K562 (cell line): ENCODE data around the gene MKNK1. TPM values are rescaled to one million over a fixed set of nuclear protein-coding genes. Genes with fewer than 3 reads are reported as not detected.
A peak's percentile ranks its signal among the peaks of the same experiment; 100 is the strongest.

Experiments
- CGGBP1 ChIP-seq: fragments of 250-450 bp; sonication (Bioruptor Pico); IDR thresholded peaks from 2 replicates; pipeline ENCODE4 v1.9.0; 2021; ENCODE audit warnings: mild to moderate bottlenecking
- CXXC5 ChIP-seq: fragments of 250-450 bp; sonication (Bioruptor Pico); IDR thresholded peaks from 2 replicates; pipeline ENCODE4 v1.8.0; 2022; ENCODE audit warnings: inconsistent platforms, mild to moderate bottlenecking, moderate library complexity
- ETV6 ChIP-seq, 3 experiments: fragments of 150-350 bp in 1 of 3; sonication (generic) in 1 of 3; formaldehyde crosslinking in 1 of 3; IDR thresholded peaks; 2 replicates each; pipeline versions ENCODE4 v1.6.1 to v1.8.0; 2014 to 2022; ENCODE audit warnings: borderline replicate concordance in 2 of 3, low read depth in 2 of 3, antibody characterized with exemption in 1 of 3, low read length in 1 of 3, mild to moderate bottlenecking in 1 of 3, missing genetic modification reagents in 1 of 3
- HDAC3 ChIP-seq: fragments of 450-650 bp; IDR thresholded peaks from 2 replicates; pipeline ENCODE4 v1.6.1; 2018; ENCODE audit warnings: borderline replicate concordance, mild to moderate bottlenecking, moderate library complexity; ENCODE audit not compliant: partially characterized antibody
- HOXB6 ChIP-seq: fragments of 250-450 bp; sonication (Bioruptor Pico); IDR thresholded peaks from 2 replicates; pipeline ENCODE4 v1.5.1; 2022; ENCODE audit warnings: mild to moderate bottlenecking, borderline replicate concordance
- KLF13 ChIP-seq: fragments of 450-650 bp; IDR thresholded peaks from 2 replicates; pipeline ENCODE4 v1.6.1; 2016; ENCODE audit warnings: missing genetic modification characterization, low read depth, mild to moderate bottlenecking, missing compliant biosample characterization, moderate library complexity, borderline replicate concordance
- NR2F6 ChIP-seq: fragments of 450-650 bp; formaldehyde crosslinking; IDR thresholded peaks from 2 replicates; pipeline ENCODE4 v1.4.0; 2020; ENCODE audit warnings: mild to moderate bottlenecking
- RAD51 ChIP-seq: fragments of 450-650 bp; IDR thresholded peaks from 2 replicates; pipeline ENCODE4 v1.7.1; 2016; ENCODE audit warnings: low read depth, mild to moderate bottlenecking, borderline replicate concordance
- SOX6 ChIP-seq: fragments of 450-650 bp; IDR thresholded peaks from 2 replicates; pipeline ENCODE4 v1.6.1; 2014; ENCODE audit warnings: mild to moderate bottlenecking
- SRSF1 ChIP-seq: fragments of 200-400 bp; formaldehyde crosslinking; IDR thresholded peaks from 2 replicates; pipeline ENCODE4 v1.6.1; 2017; ENCODE audit warnings: mild to moderate bottlenecking, low read depth, low read length, moderate library complexity
- STAT5A ChIP-seq: IDR thresholded peaks from 2 replicates; pipeline ENCODE4 v1.6.1; 2012; ENCODE audit warnings: low read length, inconsistent platforms, borderline replicate concordance
- THRAP3 ChIP-seq: fragments of 450-650 bp; IDR thresholded peaks from 2 replicates; pipeline ENCODE4 v1.6.1; 2016; ENCODE audit warnings: mild to moderate bottlenecking, inconsistent platforms, borderline replicate concordance
- ZBTB11 ChIP-seq, 3 experiments: fragments of 200-800 bp in 1 of 3; fragments of 250-450 bp in 1 of 3; fragments of 450-650 bp in 1 of 3; sonication (Bioruptor Pico) in 1 of 3; sonication (Bioruptor generic) in 1 of 3; formaldehyde crosslinking in 1 of 3; IDR thresholded peaks; 2 replicates each; pipeline versions ENCODE4 v1.6.1 to v1.8.0; 2016 to 2022; ENCODE audit warnings: mild to moderate bottlenecking in 2 of 3, missing genetic modification characterization in 2 of 3, missing compliant biosample characterization in 1 of 3, moderate library complexity in 1 of 3
- ZEB2 ChIP-seq: fragments of 450-650 bp; IDR thresholded peaks from 2 replicates; pipeline ENCODE4 v1.6.1; 2016
- ZNF124 ChIP-seq: sonication (generic); formaldehyde crosslinking; IDR thresholded peaks from 2 replicates; pipeline ENCODE4 v1.8.1; 2022; ENCODE audit warnings: missing genetic modification reagents
- ZNF324 ChIP-seq: fragments of 250-450 bp; sonication (Bioruptor Pico); IDR thresholded peaks from 2 replicates; pipeline ENCODE4 v1.4.0; 2020; ENCODE audit warnings: mild to moderate bottlenecking
- ZNF444 ChIP-seq: fragments of 250-450 bp; sonication (Bioruptor Pico); IDR thresholded peaks from 2 replicates; pipeline ENCODE4 v1.4.0; 2020; ENCODE audit warnings: mild to moderate bottlenecking, moderate library complexity
- ZNF592 ChIP-seq: fragments of 450-650 bp; IDR thresholded peaks from 2 replicates; pipeline ENCODE4 v1.6.1; 2017; ENCODE audit warnings: antibody characterized with exemption, mild to moderate bottlenecking
- polyA plus RNA-seq, 8 experiments: library from polyadenylated mRNA; depleted of rRNA in 4 of 8; stranded (reverse) in 5 of 8; unstranded in 3 of 8; fragments of >200 nt; fragmentation: Nextera tagmentation in 2 of 8; fragmentation: Illumina TruSeq in 1 of 8; extraction: Ambion mirVana in 2 of 8; extraction: Trizol in 1 of 8; gene quantifications; 2 replicates each; pipeline versions ENCODE4 v1.2.1 to v1.2.3, GENCODE V29; 2011 to 2014; ENCODE audit warnings: inconsistent platforms in 1 of 8, missing spikeins in 1 of 8
- total RNA-seq, 7 experiments: library from RNA; depleted of rRNA in 6 of 7; stranded (reverse); fragments of >200 nt in 6 of 7; fragmentation: Illumina TruSeq in 2 of 7; extraction: Trizol in 2 of 7; gene quantifications; 2 replicates each; pipeline versions ENCODE4 v1.2.1 to v1.2.3, GENCODE V29; 2011 to 2021; ENCODE audit warnings: low replicate concordance in 1 of 7
- TF ChIP-seq, protein P1 (sequence below), 2 experiments: fragments of 450-650 bp in 1 of 2; sonication (generic) in 1 of 2; formaldehyde crosslinking; conservative IDR thresholded peaks; 2 replicates each; pipeline versions ENCODE4 v1.4.0 to v1.8.1; 2020 to 2022; ENCODE audit warnings: mild to moderate bottlenecking in 1 of 2, missing genetic modification reagents in 1 of 2

MKNK1 gene
- total and polyA plus RNA-seq, 9 of the 15 experiments (the other 6 are each of a cell fraction or from before 2014, with no cell fraction given) = 27.7 to 51.3 (median 43.7) TPM

DNA sequence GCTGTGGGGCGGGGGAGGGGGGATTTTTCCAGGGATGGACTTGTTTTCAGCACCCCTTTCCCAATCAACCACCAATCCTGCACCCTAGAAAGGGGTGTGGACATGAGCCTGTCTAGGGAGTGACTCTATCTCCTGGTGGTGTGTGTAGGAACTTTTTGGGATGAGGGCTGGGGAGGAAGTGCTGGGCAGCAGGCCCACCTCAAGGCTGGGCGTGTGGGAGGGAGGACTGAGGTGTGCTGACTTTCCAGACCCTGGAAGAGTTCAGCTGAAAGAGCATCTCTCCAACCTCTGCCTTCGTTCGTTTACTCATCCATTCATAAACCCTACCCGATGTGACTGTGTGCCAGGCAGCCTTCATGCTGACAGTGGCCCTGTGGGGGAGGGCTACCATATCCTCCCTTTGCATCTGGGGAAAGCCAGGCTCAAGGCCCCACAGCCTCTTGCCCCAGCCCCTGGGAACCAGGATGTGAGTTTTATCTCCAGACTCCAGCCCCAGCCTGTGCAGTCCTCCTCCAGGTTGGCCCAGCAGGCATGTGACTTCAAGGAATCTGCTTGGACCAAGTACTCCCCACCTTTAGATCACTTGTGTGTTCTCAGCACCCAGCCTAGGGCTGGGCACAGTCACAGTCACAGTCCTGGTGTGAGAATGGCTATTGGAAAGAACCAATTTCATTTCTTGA lies 59.4 kb downstream of the MKNK1 start (continued):
- TF ChIP-seq ETV6 (IDR thresholded peaks at IDR 0.05; ENCODE audit: borderline replicate concordance in 1 of 2, low read depth in 2 of 2, low read length in 1 of 2) (no peak), ETV6 (CRISPR knock-in tag; IDR thresholded peaks at IDR 0.05; ENCODE audit: borderline replicate concordance) (no peak), KLF13 (no peak), HOXB6 (no peak), SOX6 (peak; percentile 88), HDAC3 (no peak), ZEB2 (peak; percentile 66; the same call in 1 of the 2 replicates), STAT5A (peak; percentile 91), ZNF592 (peak; percentile 80), CXXC5 (CRISPR knock-in tag) (peak; percentile 73), ZNF324 (CRISPR knock-in tag) (no peak), NR2F6 (no peak), ZNF444 (peak; percentile 53), CGGBP1 (CRISPR knock-in tag) (no peak), ZBTB11 (CRISPR knock-in tag; IDR thresholded peaks at IDR 0.05) (peak in 1 of 3 experiments; percentile 55; a peak in 1 of 6 replicates), THRAP3 (no peak), ZNF124 (CRISPR knock-in tag) (no peak), SRSF1 (no peak), RAD51 (peak; percentile 76)
- TF ChIP-seq, protein P1, sequence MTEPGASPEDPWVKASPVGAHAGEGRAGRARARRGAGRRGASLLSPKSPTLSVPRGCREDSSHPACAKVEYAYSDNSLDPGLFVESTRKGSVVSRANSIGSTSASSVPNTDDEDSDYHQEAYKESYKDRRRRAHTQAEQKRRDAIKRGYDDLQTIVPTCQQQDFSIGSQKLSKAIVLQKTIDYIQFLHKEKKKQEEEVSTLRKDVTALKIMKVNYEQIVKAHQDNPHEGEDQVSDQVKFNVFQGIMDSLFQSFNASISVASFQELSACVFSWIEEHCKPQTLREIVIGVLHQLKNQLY (CRISPR knock-in tag; conservative IDR thresholded peaks at IDR 0.05) = no peak
